HepG2 (cell line): ENCODE measurements around the gene SLC22A7. TPM values are rescaled to one million over a fixed set of nuclear protein-coding genes. Genes with fewer than 3 reads are reported as not detected.

ENCODE experiments used
- ARID5B ChIP-seq: IDR thresholded peaks from 2 replicates; pipeline ENCODE4 v1.4.0; 2020; ENCODE audit warnings: mild to moderate bottlenecking, missing genetic modification reagents
- ETS1 ChIP-seq: sonication (generic); formaldehyde crosslinking; IDR thresholded peaks from 2 replicates; pipeline ENCODE4 v1.4.0; 2020; ENCODE audit warnings: missing genetic modification reagents
- EZH2 ChIP-seq: conservative IDR thresholded peaks from 2 replicates; pipeline ENCODE4 v1.6.1; 2012; ENCODE audit warnings: mild to moderate bottlenecking, low read depth, low read length, moderate library complexity
- IRF2 ChIP-seq: IDR thresholded peaks from 2 replicates; pipeline ENCODE4 v1.6.1; 2018; ENCODE audit warnings: missing genetic modification reagents, missing compliant biosample characterization
- MAX ChIP-seq: IDR thresholded peaks from 2 replicates; pipeline ENCODE4 v1.6.1; 2012; ENCODE audit warnings: inconsistent platforms
- NFKBIZ ChIP-seq: IDR thresholded peaks from 2 replicates; pipeline ENCODE4 v1.6.1; 2018; ENCODE audit warnings: missing genetic modification reagents, missing compliant biosample characterization
- PRDM10 ChIP-seq: sonication (generic); formaldehyde crosslinking; IDR thresholded peaks from 2 replicates; pipeline ENCODE4 v1.4.0; 2020; ENCODE audit warnings: low read depth, missing genetic modification reagents
- SNAI1 ChIP-seq: sonication (generic); formaldehyde crosslinking; IDR thresholded peaks from 2 replicates; pipeline ENCODE4 v1.5.0; 2020; ENCODE audit warnings: mild to moderate bottlenecking, missing genetic modification reagents, borderline replicate concordance
- TBX2 ChIP-seq: sonication (generic); formaldehyde crosslinking; IDR thresholded peaks from 2 replicates; pipeline ENCODE4 v1.5.0; 2020; ENCODE audit warnings: missing genetic modification reagents, mild to moderate bottlenecking, borderline replicate concordance
- ZFY ChIP-seq: sonication (generic); formaldehyde crosslinking; IDR thresholded peaks from 2 replicates; pipeline ENCODE4 v1.4.0; 2020; ENCODE audit warnings: missing genetic modification reagents
- ZNF124 ChIP-seq: sonication (generic); formaldehyde crosslinking; IDR thresholded peaks from 2 replicates; pipeline ENCODE4 v1.4.0; 2020; ENCODE audit warnings: missing genetic modification reagents
- ZNF225 ChIP-seq: sonication (generic); formaldehyde crosslinking; IDR thresholded peaks from 2 replicates; pipeline ENCODE4 v1.4.0; 2020; ENCODE audit warnings: mild to moderate bottlenecking, missing genetic modification reagents
- ZNF274 ChIP-seq: sonication (generic); formaldehyde crosslinking; IDR thresholded peaks from 2 replicates; pipeline ENCODE4 v1.5.1; 2020; ENCODE audit warnings: mild to moderate bottlenecking, missing genetic modification reagents
- ZNF33B ChIP-seq: sonication (generic); formaldehyde crosslinking; IDR thresholded peaks from 2 replicates; pipeline ENCODE4 v1.5.1; 2020; ENCODE audit warnings: mild to moderate bottlenecking, missing genetic modification reagents
- ZNF567 ChIP-seq: sonication (generic); formaldehyde crosslinking; IDR thresholded peaks from 2 replicates; pipeline ENCODE4 v1.8.1; 2023; ENCODE audit warnings: mild to moderate bottlenecking, missing genetic modification reagents, borderline replicate concordance
- ZNF746 ChIP-seq: sonication (generic); formaldehyde crosslinking; IDR thresholded peaks from 2 replicates; pipeline ENCODE4 v1.8.0; 2022; ENCODE audit warnings: mild to moderate bottlenecking, missing genetic modification reagents
- ZNF883 ChIP-seq: sonication (generic); formaldehyde crosslinking; IDR thresholded peaks from 2 replicates; pipeline ENCODE4 v1.5.1; 2020; ENCODE audit warnings: mild to moderate bottlenecking, missing genetic modification reagents; ENCODE audit errors: not compliant biosample characterization
- polyA plus RNA-seq, 8 experiments: library from polyadenylated mRNA; depleted of rRNA in 3 of 8; stranded (reverse) in 7 of 8; unstranded in 1 of 8; fragments of >200 nt; fragmentation: Illumina TruSeq in 4 of 8; extraction: Trizol in 4 of 8; gene quantifications; 2 replicates each; pipeline versions ENCODE4 v1.2.1 to v1.2.3, GENCODE V29; 2011 to 2016; ENCODE audit warnings: low read depth in 4 of 8, missing spikeins in 1 of 8, mixed read lengths in 1 of 8; ENCODE audit not compliant: insufficient read depth in 1 of 8
- total RNA-seq, 5 experiments: library from RNA; depleted of rRNA; stranded (reverse); fragments of >200 nt; fragmentation: Illumina TruSeq; extraction: Trizol; gene quantifications; 2 replicates each; pipeline ENCODE4 v1.2.3, GENCODE V29; 2016; ENCODE audit warnings: low read depth in 1 of 5

Gene SLC22A7
- total and polyA plus RNA-seq, 2 of the 13 experiments (the other 11 are each of a cell fraction or from before 2014, with no cell fraction given), result 5.3 to 22.6 TPM

- TF ChIP-seq ZFY (CRISPR knock-in tag) (0 out of 2 replicates have a peak, but pooled peaks have one; percentile 26), ARID5B (CRISPR knock-in tag) (peak; percentile 31; the same call in 1 of the 2 replicates), ZNF567 (CRISPR knock-in tag) (no peak; the same call in 1 of the 2 replicates), ZNF124 (CRISPR knock-in tag) (no peak), ZNF274 (CRISPR knock-in tag) (peak; percentile 19; the same call in 1 of the 2 replicates), EZH2 (no peak), PRDM10 (no peak), IRF2 (0 out of 2 replicates have a peak, but pooled peaks have one; percentile 30), ZNF746 (peak; percentile 48; the same call in 1 of the 2 replicates), TBX2 (peak; percentile 32), ZNF883 (CRISPR knock-in tag) (peak; percentile 51), ETS1 (no peak), SNAI1 (CRISPR knock-in tag) (no peak), ZNF33B (peak; percentile 38; the same call in 1 of the 2 replicates), MAX (peak; percentile 38; the same call in 1 of the 2 replicates), NFKBIZ (CRISPR knock-in tag) (0 out of 2 replicates have a peak, but pooled peaks have one; percentile 15), ZNF225 (CRISPR knock-in tag) (0 out of 2 replicates have a peak, but pooled peaks have one; percentile 11)
These were observed 10.1 kb upstream of the SLC22A7 start (continued) for GRCh38 chr6:43287717-43288679.
